HepG2 (cell line): ENCODE results near the gene ACAP3. TPM values are rescaled to one million over a fixed set of nuclear protein-coding genes. Genes with fewer than 3 reads are reported as not detected.

Experiments used
- AHDC1 ChIP-seq: sonication (generic); formaldehyde crosslinking; IDR thresholded peaks from 2 replicates; pipeline ENCODE4 v1.5.1; 2020; ENCODE audit warnings: mild to moderate bottlenecking, missing genetic modification reagents, borderline replicate concordance
- ATF3 ChIP-seq: sonication (generic); formaldehyde crosslinking; IDR thresholded peaks from 2 replicates; pipeline ENCODE4 v1.4.0; 2020; ENCODE audit warnings: missing genetic modification reagents
- DMTF1 ChIP-seq: sonication (generic); formaldehyde crosslinking; IDR thresholded peaks from 2 replicates; pipeline ENCODE4 v1.4.0; 2020; ENCODE audit warnings: mild to moderate bottlenecking, missing genetic modification reagents
- EEA1 ChIP-seq: sonication (generic); formaldehyde crosslinking; IDR thresholded peaks from 2 replicates; pipeline ENCODE4 v1.5.1; 2020; ENCODE audit warnings: mild to moderate bottlenecking, missing genetic modification reagents, borderline replicate concordance
- EHMT2 ChIP-seq: fragments of 200-600 bp; sonication (generic); IDR thresholded peaks from 2 replicates; pipeline ENCODE4 v1.7.0; 2017; ENCODE audit warnings: antibody characterized with exemption, low read depth, low read length, borderline replicate concordance
- GMEB2 ChIP-seq: IDR thresholded peaks from 2 replicates; pipeline ENCODE4 v1.6.1; 2016; ENCODE audit warnings: missing biosample characterization, missing genetic modification reagents, low read depth
- POGK ChIP-seq: sonication (generic); formaldehyde crosslinking; conservative IDR thresholded peaks from 2 replicates; pipeline ENCODE4 v1.8.0; 2022; ENCODE audit warnings: mild to moderate bottlenecking, moderate library complexity, missing genetic modification reagents
- RELA ChIP-seq: sonication (generic); formaldehyde crosslinking; IDR thresholded peaks from 2 replicates; pipeline ENCODE4 v1.4.0; 2020; ENCODE audit warnings: missing genetic modification reagents
- SCMH1 ChIP-seq: sonication (generic); formaldehyde crosslinking; IDR thresholded peaks from 2 replicates; pipeline ENCODE4 v1.9.0; 2021; ENCODE audit warnings: missing genetic modification reagents, mild to moderate bottlenecking, borderline replicate concordance
- SMARCE1 ChIP-seq: fragments of 450-650 bp; IDR thresholded peaks from 2 replicates; pipeline ENCODE4 v1.6.1; 2017; ENCODE audit warnings: borderline replicate concordance
- SUZ12 ChIP-seq: fragments of 150-350 bp; IDR thresholded peaks from 2 replicates; pipeline ENCODE4 v1.6.1; 2014; ENCODE audit warnings: low read depth, low read length
- ZFP90 ChIP-seq: sonication (generic); formaldehyde crosslinking; IDR thresholded peaks from 2 replicates; pipeline ENCODE4 v1.8.0; 2022; ENCODE audit warnings: missing genetic modification reagents, mild to moderate bottlenecking, inconsistent platforms, borderline replicate concordance
- ZNF333 ChIP-seq: sonication (generic); formaldehyde crosslinking; IDR thresholded peaks from 2 replicates; pipeline ENCODE4 v1.4.0; 2020; ENCODE audit warnings: mild to moderate bottlenecking, missing genetic modification reagents, borderline replicate concordance
- ZNF550 ChIP-seq: sonication (generic); formaldehyde crosslinking; IDR thresholded peaks from 2 replicates; pipeline ENCODE4 v1.4.0; 2020; ENCODE audit warnings: mild to moderate bottlenecking, missing genetic modification reagents, borderline replicate concordance
- ZNF615 ChIP-seq: sonication (generic); formaldehyde crosslinking; IDR thresholded peaks from 2 replicates; pipeline ENCODE4 v1.5.0; 2020; ENCODE audit warnings: mild to moderate bottlenecking, missing genetic modification reagents, borderline replicate concordance
- polyA plus RNA-seq, 8 experiments: library from polyadenylated mRNA; depleted of rRNA in 3 of 8; stranded (reverse) in 7 of 8; unstranded in 1 of 8; fragments of >200 nt; fragmentation: Illumina TruSeq in 4 of 8; extraction: Trizol in 4 of 8; gene quantifications; 2 replicates each; pipeline versions ENCODE4 v1.2.1 to v1.2.3, GENCODE V29; 2011 to 2016; ENCODE audit warnings: low read depth in 4 of 8, missing spikeins in 1 of 8, mixed read lengths in 1 of 8; ENCODE audit not compliant: insufficient read depth in 1 of 8
- total RNA-seq, 5 experiments: library from RNA; depleted of rRNA; stranded (reverse); fragments of >200 nt; fragmentation: Illumina TruSeq; extraction: Trizol; gene quantifications; 2 replicates each; pipeline ENCODE4 v1.2.3, GENCODE V29; 2016; ENCODE audit warnings: low read depth in 1 of 5

ACAP3 gene
- total and polyA plus RNA-seq, 2 of the 13 experiments (the other 11 are each of a cell fraction or from before 2014, with no cell fraction given) = 29.4 to 50.8 TPM

GRCh38 chr1:1306661-1307260 lies 969 bp downstream of the ACAP3 start (continued):
- TF ChIP-seq ATF3 (CRISPR knock-in tag) (no peak; the same call in 1 of the 2 replicates), SCMH1 (CRISPR knock-in tag) (no peak), SMARCE1 (no peak), ZNF615 (CRISPR knock-in tag) (no peak), AHDC1 (CRISPR knock-in tag) (no peak), EEA1 (no peak), POGK (CRISPR knock-in tag) (0 out of 2 replicates have a peak, but pooled peaks have one; percentile 50), ZNF333 (CRISPR knock-in tag) (no peak), RELA (CRISPR knock-in tag) (no peak), SUZ12 (no peak), EHMT2 (no peak), DMTF1 (CRISPR knock-in tag) (no peak), GMEB2 (CRISPR knock-in tag) (no peak; the same call in 1 of the 2 replicates), ZFP90 (no peak), ZNF550 (CRISPR knock-in tag) (no peak)
